Neural progenitor cell (in vitro differentiated cells): ENCODE results near the gene TTC1. TPM values are rescaled to one million over a fixed set of nuclear protein-coding genes. Genes with fewer than 3 reads are reported as not detected.
"Not testable (repeated sequence)": the region's sequence is repeated elsewhere in the genome, so short reads cannot be mapped to it uniquely, and the experiment has no call there.

Source experiments
- DNase-seq: peaks from one replicate; pipeline ENCODE4 v3.0.0-alpha.2; 2016; ENCODE audit warnings: low spot score
- H2AFZ ChIP-seq: fragments of 200-600 bp; sonication (generic); replicated peaks from 2 replicates; pipeline ENCODE4 v1.6.1; 2016; ENCODE audit warnings: antibody characterized with exemption
- H3F3A ChIP-seq: fragments of 200-600 bp; sonication (generic); 2 replicates; pipeline ENCODE4 v1.6.1; 2016; ENCODE audit warnings: antibody characterized with exemption, low read depth
- H3K27ac ChIP-seq: fragments of 200-600 bp; sonication (generic); 2 replicates; pipeline ENCODE4 v1.5.1; 2016; ENCODE audit warnings: mild to moderate bottlenecking
- H3K27me3 ChIP-seq: fragments of 200-600 bp; sonication (generic); 2 replicates; pipeline ENCODE4 v1.6.1; 2016; ENCODE audit warnings: mild to moderate bottlenecking, moderate library complexity
- H3K36me3 ChIP-seq: fragments of 200-600 bp; sonication (generic); 2 replicates; pipeline ENCODE4 v1.5.1; 2016
- H3K4me1 ChIP-seq: fragments of 200-600 bp; sonication (generic); 2 replicates; pipeline ENCODE4 v1.6.1; 2016; ENCODE audit warnings: mixed run types
- H3K4me2 ChIP-seq: fragments of 200-600 bp; sonication (generic); 2 replicates; pipeline ENCODE4 v1.6.1; 2016
- H3K4me3 ChIP-seq: fragments of 200-600 bp; sonication (generic); 2 replicates; pipeline ENCODE4 v1.5.1; 2016
- H3K79me2 ChIP-seq: fragments of 200-600 bp; sonication (generic); 2 replicates; pipeline ENCODE4 v1.6.1; 2016; ENCODE audit warnings: low read depth
- H3K9ac ChIP-seq: fragments of 200-600 bp; sonication (generic); 2 replicates; pipeline ENCODE4 v1.6.1; 2016
- H3K9me3 ChIP-seq: fragments of 200-600 bp; sonication (generic); 2 replicates; pipeline ENCODE4 v1.5.1; 2016; ENCODE audit warnings: low read depth
- H4K20me1 ChIP-seq: fragments of 200-600 bp; sonication (generic); 2 replicates; pipeline ENCODE4 v1.6.1; 2016; ENCODE audit warnings: low read depth
- H3K27ac Mint-ChIP-seq: 3 replicates; pipeline ENCODE4 v1.8.0; 2021; ENCODE audit warnings: mixed read lengths
- H3K27me3 Mint-ChIP-seq: 2 replicates; pipeline ENCODE4 v1.8.0; 2022; ENCODE audit warnings: low read depth, mild to moderate bottlenecking, inconsistent platforms, moderate library complexity, mixed read lengths; ENCODE audit not compliant: insufficient read depth
- H3K36me3 Mint-ChIP-seq: 3 replicates; pipeline ENCODE4 v1.8.0; 2021; ENCODE audit warnings: mixed read lengths
- H3K4me1 Mint-ChIP-seq: 3 replicates; pipeline ENCODE4 v1.8.0; 2021; ENCODE audit warnings: mixed read lengths
- H3K4me3 Mint-ChIP-seq: 3 replicates; pipeline ENCODE4 v1.8.0; 2021; ENCODE audit warnings: mild to moderate bottlenecking, moderate library complexity, mixed read lengths
- H3K9me3 Mint-ChIP-seq: 3 replicates; pipeline ENCODE4 v1.8.0; 2020; ENCODE audit warnings: mixed read lengths
- EZH2 ChIP-seq: fragments of 200-600 bp; sonication (generic); IDR thresholded peaks from 2 replicates; pipeline ENCODE4 v1.6.1; 2017; ENCODE audit warnings: antibody characterized with exemption, mild to moderate bottlenecking, moderate library complexity
- EZH2phosphoT487 ChIP-seq: fragments of 200-600 bp; sonication (generic); IDR thresholded peaks from 2 replicates; pipeline ENCODE4 v1.6.1; 2017; ENCODE audit warnings: antibody characterized with exemption
- total RNA-seq: library from RNA; depleted of rRNA; stranded (reverse); fragments of >200 nt; gene quantifications from 2 replicates; pipeline ENCODE4 v1.2.3, GENCODE V29; 2015; ENCODE audit warnings: low replicate concordance
- TF ChIP-seq, protein P1 (sequence below): fragments of 200-600 bp; sonication (generic); IDR thresholded peaks from 2 replicates; pipeline ENCODE4 v1.5.1; 2017; ENCODE audit warnings: antibody characterized with exemption, mild to moderate bottlenecking

Gene TTC1
- total RNA-seq, 1 donor from 2014 or later = 50.0 TPM

DNA sequence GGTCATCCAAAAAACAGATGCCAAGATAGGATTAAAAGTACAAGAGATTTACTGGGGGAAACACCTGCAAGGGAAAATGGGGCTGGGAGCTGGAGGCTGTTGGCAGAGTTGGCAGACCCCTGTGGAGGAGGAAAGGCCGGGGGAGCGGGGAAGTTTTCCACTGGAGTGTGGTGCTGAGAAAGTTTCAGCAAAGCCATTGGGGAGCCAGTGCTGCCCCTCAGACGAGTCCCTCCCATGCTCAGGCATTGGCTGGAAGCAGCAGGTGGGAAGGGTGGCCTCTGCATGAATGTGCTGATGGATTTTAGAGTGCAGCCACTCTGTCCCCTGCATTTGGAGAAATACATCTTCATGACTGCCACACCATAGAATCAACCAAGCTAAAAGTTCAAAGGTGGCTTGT, 52.8 kb downstream of the TTC1 start:
- no peak overlapping the region for H3K27ac Mint-ChIP-seq
- Histone ChIP-seq H3K27me3 (no peaks in the 10 kb centered on the region), H2AFZ (no peak overlapping the region), H4K20me1 (peaks cover 9% of the 10 kb centered on the region), H3K36me3 (no peaks in the 10 kb centered on the region), H3K27ac (no peak overlapping the region), H3K79me2 (no peaks in the 10 kb centered on the region), H3K9ac (no peak overlapping the region), H3F3A (no peaks in the 10 kb centered on the region), H3K4me2 (peak overlapping the region; percentile 27), H3K4me1 (peaks cover 10% of the 10 kb centered on the region), H3K9me3 (no peaks in the 10 kb centered on the region), H3K4me3 (no peak overlapping the region)
- peak; percentile 35 for DNase-seq
- H3K9me3 Mint-ChIP-seq = peaks cover 9% of the 10 kb centered on the region
- peaks cover 2% of the 10 kb centered on the region for H3K4me1 Mint-ChIP-seq
- H3K27me3 Mint-ChIP-seq = peaks cover 2% of the 10 kb centered on the region
- TF ChIP-seq EZH2phosphoT487 (no peak), EZH2 (no peak)
- TF ChIP-seq, protein P1, sequence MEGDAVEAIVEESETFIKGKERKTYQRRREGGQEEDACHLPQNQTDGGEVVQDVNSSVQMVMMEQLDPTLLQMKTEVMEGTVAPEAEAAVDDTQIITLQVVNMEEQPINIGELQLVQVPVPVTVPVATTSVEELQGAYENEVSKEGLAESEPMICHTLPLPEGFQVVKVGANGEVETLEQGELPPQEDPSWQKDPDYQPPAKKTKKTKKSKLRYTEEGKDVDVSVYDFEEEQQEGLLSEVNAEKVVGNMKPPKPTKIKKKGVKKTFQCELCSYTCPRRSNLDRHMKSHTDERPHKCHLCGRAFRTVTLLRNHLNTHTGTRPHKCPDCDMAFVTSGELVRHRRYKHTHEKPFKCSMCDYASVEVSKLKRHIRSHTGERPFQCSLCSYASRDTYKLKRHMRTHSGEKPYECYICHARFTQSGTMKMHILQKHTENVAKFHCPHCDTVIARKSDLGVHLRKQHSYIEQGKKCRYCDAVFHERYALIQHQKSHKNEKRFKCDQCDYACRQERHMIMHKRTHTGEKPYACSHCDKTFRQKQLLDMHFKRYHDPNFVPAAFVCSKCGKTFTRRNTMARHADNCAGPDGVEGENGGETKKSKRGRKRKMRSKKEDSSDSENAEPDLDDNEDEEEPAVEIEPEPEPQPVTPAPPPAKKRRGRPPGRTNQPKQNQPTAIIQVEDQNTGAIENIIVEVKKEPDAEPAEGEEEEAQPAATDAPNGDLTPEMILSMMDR = no peak
- peaks cover 41% of the 10 kb centered on the region for H3K36me3 Mint-ChIP-seq
- no peak overlapping the region for H3K4me3 Mint-ChIP-seq

DNA sequence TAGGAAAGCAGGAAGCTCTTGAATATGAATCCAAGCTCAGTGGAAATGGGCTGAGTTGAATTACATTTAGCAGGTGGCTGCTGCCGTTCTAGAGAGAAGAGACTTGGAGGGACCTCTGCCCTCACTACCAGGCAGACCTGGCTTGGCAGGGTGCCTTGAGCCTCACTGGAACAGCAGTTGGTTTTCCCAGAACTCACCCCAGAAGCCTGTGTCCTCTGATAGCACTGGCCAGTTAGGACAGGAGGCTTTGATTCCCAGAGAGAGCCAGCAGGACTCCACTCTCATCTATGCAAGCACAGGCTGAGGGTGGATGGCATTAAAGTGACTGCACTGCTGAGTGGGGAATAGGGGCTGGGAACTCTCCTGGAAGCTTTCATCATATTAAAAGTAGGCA, 55.5 kb downstream of the TTC1 start:
- Histone ChIP-seq H3K9ac (no peak overlapping the region), H3K9me3 (no peaks in the 10 kb centered on the region), H2AFZ (no peak overlapping the region), H3F3A (peaks cover 6% of the 10 kb centered on the region), H4K20me1 (peaks cover 9% of the 10 kb centered on the region), H3K27me3 (no peaks in the 10 kb centered on the region), H3K27ac (no peak overlapping the region), H3K36me3 (no peaks in the 10 kb centered on the region), H3K4me2 (no peak overlapping the region), H3K79me2 (no peaks in the 10 kb centered on the region), H3K4me3 (no peak overlapping the region), H3K4me1 (peaks cover 16% of the 10 kb centered on the region)
- Mint-ChIP-seq H3K27ac (no peak overlapping the region), H3K27me3 (peaks cover 2% of the 10 kb centered on the region), H3K9me3 (no peaks in the 10 kb centered on the region), H3K4me3 (no peak overlapping the region), H3K4me1 (peaks cover 9% of the 10 kb centered on the region), H3K36me3 (peaks cover 22% of the 10 kb centered on the region)
- DNase-seq = no peak
- TF ChIP-seq EZH2 (no peak), EZH2phosphoT487 (no peak)
- TF ChIP-seq, protein P1 = no peak

DNA sequence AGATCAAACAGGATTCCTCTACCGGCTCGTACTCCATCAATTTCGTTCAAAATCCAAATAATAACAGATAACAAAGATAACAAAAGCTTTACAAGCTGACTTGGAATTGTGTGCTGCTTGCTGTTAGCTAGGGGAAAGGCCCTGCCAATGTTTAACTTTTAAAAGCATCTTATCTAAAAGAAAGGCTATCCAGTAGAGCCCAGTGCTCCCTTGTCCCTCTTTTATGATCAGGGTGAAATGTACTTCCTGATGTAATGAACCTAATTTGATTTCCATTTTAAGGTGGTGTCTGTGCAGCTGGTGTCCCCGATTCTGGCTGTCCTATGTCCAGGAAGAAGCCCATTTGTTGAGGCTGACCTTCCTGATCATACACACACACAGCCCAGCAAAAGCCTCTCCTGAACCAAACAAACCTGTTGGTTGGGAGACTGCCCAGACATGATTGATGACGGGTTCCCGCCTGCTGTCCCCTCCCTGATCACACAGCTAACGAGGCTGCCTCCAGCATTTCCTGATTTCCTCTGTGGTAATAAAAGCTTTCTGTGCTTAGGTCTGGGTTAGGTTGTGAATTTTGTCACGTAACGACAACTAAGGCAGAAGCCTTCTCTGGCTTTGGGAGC, 56.2 kb downstream of the TTC1 start:
- Histone ChIP-seq H3K4me1 (peaks cover 16% of the 10 kb centered on the region), H3K9ac (no peak overlapping the region), H3K9me3 (no peaks in the 10 kb centered on the region), H3K27ac (no peak overlapping the region), H2AFZ (no peak overlapping the region), H3K79me2 (no peaks in the 10 kb centered on the region), H4K20me1 (peaks cover 9% of the 10 kb centered on the region), H3F3A (peaks cover 6% of the 10 kb centered on the region), H3K27me3 (no peaks in the 10 kb centered on the region), H3K36me3 (no peaks in the 10 kb centered on the region), H3K4me2 (no peak overlapping the region), H3K4me3 (no peak overlapping the region)
- no peak for DNase-seq
- peaks cover 2% of the 10 kb centered on the region for H3K27me3 Mint-ChIP-seq
- H3K27ac Mint-ChIP-seq = no peak overlapping the region
- no peak for TF ChIP-seq EZH2
- TF ChIP-seq, protein P1 = no peak
- TF ChIP-seq EZH2phosphoT487 = no peak
- peaks cover 17% of the 10 kb centered on the region for H3K36me3 Mint-ChIP-seq
- H3K4me1 Mint-ChIP-seq = peaks cover 9% of the 10 kb centered on the region
- H3K4me3 Mint-ChIP-seq = no peak overlapping the region
- H3K9me3 Mint-ChIP-seq = no peaks in the 10 kb centered on the region

DNA sequence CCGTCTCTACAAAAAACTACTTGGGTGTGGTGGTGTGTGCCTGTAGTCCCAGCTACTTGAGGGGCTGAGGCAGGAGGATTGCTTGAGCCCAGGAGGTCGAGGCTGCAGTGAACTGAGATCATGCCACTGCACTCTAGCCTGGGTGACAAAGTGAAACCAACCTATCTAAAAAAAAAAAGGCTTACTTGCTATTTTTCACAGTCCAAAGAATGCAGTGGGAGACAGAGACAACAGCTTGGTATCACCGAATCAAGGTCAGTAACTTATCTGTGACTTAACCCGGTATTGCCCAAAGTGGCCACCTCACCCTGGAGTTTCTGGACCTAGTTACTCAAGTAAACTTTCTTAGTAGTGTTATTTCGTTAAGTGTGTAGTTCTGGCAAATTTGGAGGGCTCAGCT, 60.2 kb downstream of the TTC1 start:
- not testable (repeated sequence) for H3K9me3 Mint-ChIP-seq, H3K4me2 ChIP-seq, H3K4me1 ChIP-seq, H3K27me3 Mint-ChIP-seq, H3K4me1 Mint-ChIP-seq, H3K36me3 Mint-ChIP-seq, H3K4me3 Mint-ChIP-seq, H3F3A ChIP-seq, H3K27me3 ChIP-seq, H3K27ac ChIP-seq, H3K9ac ChIP-seq, H3K4me3 ChIP-seq, H3K27ac Mint-ChIP-seq, H3K36me3 ChIP-seq, DNase-seq, H2AFZ ChIP-seq, H3K9me3 ChIP-seq, H3K79me2 ChIP-seq, H4K20me1 ChIP-seq
